H1 (cell line): ENCODE measurements around the gene LMO2. TPM values are rescaled to one million over a fixed set of nuclear protein-coding genes. Genes with fewer than 3 reads are reported as not detected.

ENCODE experiments used
- CTCF ChIA-PET: fragments of 300-600 bp; sonication (Branson Sonifier 250); formaldehyde crosslinking; loops from one replicate; lab custom pipeline; 2021; ENCODE audit not compliant: partially characterized antibody; lab: Charles Lee
- POLR2A ChIA-PET: fragments of 300-600 bp; sonication (Branson Sonifier 250); formaldehyde crosslinking; loops from one replicate; lab custom pipeline; 2021; ENCODE audit warnings: inconsistent platforms; ENCODE audit not compliant: partially characterized antibody; lab: Charles Lee
- DNase-seq, 2 experiments: peaks; one replicate each; pipeline versions ENCODE4 v3.0.0 to v3.0.0-alpha.2; 2010 to 2022; ENCODE audit warnings: low spot score in 2 of 2, low read depth in 1 of 2, mixed read lengths in 1 of 2
- FAIRE-seq: peaks from 2 replicates; lab custom pipeline; 2011; peaks lifted over from hg19 to GRCh38; lab: Jason Lieb, UNC
- H2AFZ ChIP-seq: 2 replicates; pipeline ENCODE4 v1.8.1; 2012; ENCODE audit warnings: low read length, inconsistent platforms
- H2AK5ac ChIP-seq: 2 replicates; pipeline ENCODE4 v1.6.1; 2013; ENCODE audit warnings: low read depth, low read length
- H2BK120ac ChIP-seq: replicated peaks from 2 replicates; pipeline ENCODE3; 2013; ENCODE audit warnings: low read depth, low read length, inconsistent platforms
- H2BK12ac ChIP-seq: 2 replicates; pipeline ENCODE4 v1.6.1; 2013; ENCODE audit warnings: low read depth, low read length
- H2BK15ac ChIP-seq: 2 replicates; pipeline ENCODE4 v1.6.1; 2013; ENCODE audit warnings: low read length
- H2BK20ac ChIP-seq: 2 replicates; pipeline ENCODE4 v1.6.1; 2013; ENCODE audit warnings: low read length
- H2BK5ac ChIP-seq: 2 replicates; pipeline ENCODE4 v1.6.1; 2013; ENCODE audit warnings: low read depth, low read length
- H3K14ac ChIP-seq: 2 replicates; pipeline ENCODE4 v1.6.1; 2013; ENCODE audit warnings: inconsistent platforms; ENCODE audit not compliant: insufficient read length
- H3K18ac ChIP-seq: 2 replicates; pipeline ENCODE4 v1.6.1; 2013; ENCODE audit warnings: low read length; ENCODE audit errors: extremely low read depth
- H3K23ac ChIP-seq: 2 replicates; pipeline ENCODE4 v1.6.1; 2013; ENCODE audit warnings: inconsistent platforms; ENCODE audit not compliant: insufficient read length
- H3K23me2 ChIP-seq: 2 replicates; pipeline ENCODE4 v1.6.1; 2013; ENCODE audit warnings: low read depth, low read length
- H3K27ac ChIP-seq: 2 replicates; pipeline ENCODE4 v1.6.1; 2011; ENCODE audit warnings: low read depth, low read length, inconsistent platforms
- H3K27me3 ChIP-seq, 4 experiments: replicated peaks in 1 of 4; 1 replicate in 1 of 4; 2 replicates in 3 of 4; pipeline versions ENCODE4 v1.6.1 to v1.8.1; 2011 to 2013; ENCODE audit warnings: low read length in 3 of 4, mild to moderate bottlenecking in 3 of 4, inconsistent platforms in 2 of 4, mixed read lengths in 2 of 4, moderate library complexity in 1 of 4; ENCODE audit not compliant: control insufficient read depth in 3 of 4, insufficient read depth in 3 of 4; ENCODE audit errors: extremely low read depth in 1 of 4
- H3K36me3 ChIP-seq, 4 experiments: 2 replicates each; pipeline versions ENCODE4 v1.6.1 to v1.8.1; 2011 to 2013; ENCODE audit warnings: mild to moderate bottlenecking in 4 of 4, low read length in 3 of 4, moderate library complexity in 2 of 4, control low read depth in 1 of 4, inconsistent platforms in 1 of 4; ENCODE audit not compliant: insufficient read depth in 4 of 4, control insufficient read depth in 2 of 4
- H3K4ac ChIP-seq: replicated peaks from 2 replicates; pipeline ENCODE3; 2013; ENCODE audit warnings: low read length, low read depth, mixed read lengths, inconsistent platforms; ENCODE audit not compliant: insufficient read length
- H3K4me1 ChIP-seq, 4 experiments: replicated peaks in 1 of 4; 1 replicate in 1 of 4; 2 replicates in 3 of 4; pipeline versions ENCODE4 v1.6.1 to v1.8.1; 2011 to 2013; ENCODE audit warnings: low read length in 3 of 4, inconsistent platforms in 2 of 4, mixed read lengths in 1 of 4; ENCODE audit not compliant: insufficient read depth in 4 of 4, control insufficient read depth in 3 of 4
- H3K4me2 ChIP-seq, 2 experiments: 2 replicates each; pipeline versions ENCODE4 v1.6.1 to v1.8.1; 2011 to 2013; ENCODE audit warnings: low read depth in 2 of 2, low read length in 2 of 2, control low read depth in 1 of 2, inconsistent platforms in 1 of 2, mild to moderate bottlenecking in 1 of 2; ENCODE audit not compliant: insufficient read depth in 1 of 2
- H3K4me3 ChIP-seq, 4 experiments: fragments of 200-600, 300-600 bp in 1 of 4; sonication (generic), shearing (Covaris generic), sonication (Bioruptor Twin) in 1 of 4; 2 replicates each; pipeline versions ENCODE4 v1.5.1 to v1.8.1; 2011 to 2016; ENCODE audit warnings: low read length in 4 of 4, low read depth in 3 of 4, control low read depth in 2 of 4, inconsistent platforms in 2 of 4, mild to moderate bottlenecking in 2 of 4, mixed read lengths in 1 of 4, moderate library complexity in 1 of 4; ENCODE audit not compliant: insufficient read depth in 2 of 4; ENCODE audit errors: extremely low read depth in 1 of 4
- H3K56ac ChIP-seq: replicated peaks from 2 replicates; pipeline ENCODE3; 2013; ENCODE audit warnings: low read depth, mild to moderate bottlenecking, mixed read lengths, low read length, inconsistent platforms; ENCODE audit not compliant: insufficient read length
- H3K79me1 ChIP-seq: 2 replicates; pipeline ENCODE4 v1.6.1; 2013; ENCODE audit warnings: low read depth, low read length, control low read depth
- H3K79me2 ChIP-seq, 2 experiments: 2 replicates each; pipeline versions ENCODE4 v1.6.1 to v1.8.1; 2012 to 2013; ENCODE audit warnings: low read length in 2 of 2, mild to moderate bottlenecking in 2 of 2, inconsistent platforms in 1 of 2; ENCODE audit not compliant: insufficient read depth in 2 of 2, control insufficient read depth in 1 of 2
- H3K9ac ChIP-seq, 4 experiments: replicated peaks in 1 of 4; 1 replicate in 1 of 4; 2 replicates in 3 of 4; pipeline versions ENCODE4 v1.6.1 to v1.8.1; 2011 to 2013; ENCODE audit warnings: low read depth in 3 of 4, low read length in 3 of 4, control low read depth in 2 of 4, mild to moderate bottlenecking in 2 of 4, moderate library complexity in 2 of 4, inconsistent platforms in 1 of 4; ENCODE audit errors: extremely low read depth in 1 of 4
- H3K9me3 ChIP-seq, 2 experiments: 2 replicates each; pipeline versions ENCODE4 v1.6.1 to v1.8.1; 2012 to 2013; ENCODE audit warnings: mild to moderate bottlenecking in 2 of 2, moderate library complexity in 2 of 2, control low read depth in 1 of 2, inconsistent platforms in 1 of 2, low read depth in 1 of 2, low read length in 1 of 2, mixed read lengths in 1 of 2; ENCODE audit not compliant: insufficient read depth in 2 of 2
- H4K20me1 ChIP-seq, 2 experiments: replicated peaks in 1 of 2; 2 replicates each; pipeline versions ENCODE3 to v1.8.1; 2011 to 2013; ENCODE audit warnings: inconsistent platforms in 2 of 2, low read length in 2 of 2, mild to moderate bottlenecking in 1 of 2; ENCODE audit not compliant: insufficient read depth in 2 of 2, control insufficient read depth in 1 of 2
- H4K5ac ChIP-seq: 2 replicates; pipeline ENCODE4 v1.6.1; 2013; ENCODE audit warnings: low read length, low read depth, mixed read lengths, inconsistent platforms; ENCODE audit not compliant: insufficient read length
- H4K8ac ChIP-seq: 2 replicates; pipeline ENCODE4 v1.8.0; 2013; ENCODE audit warnings: mild to moderate bottlenecking, moderate library complexity, low read length, inconsistent platforms; ENCODE audit not compliant: insufficient read depth; ENCODE audit errors: extremely low read depth
- H4K91ac ChIP-seq: replicated peaks from 2 replicates; pipeline ENCODE3; 2013; ENCODE audit warnings: low read length, mixed read lengths, inconsistent platforms; ENCODE audit not compliant: insufficient read length
- CHD2 ChIP-seq: IDR thresholded peaks from 2 replicates; pipeline ENCODE4 v1.6.1; 2012; ENCODE audit warnings: low read length, improper control_type of control experiment
- CTBP2 ChIP-seq: IDR thresholded peaks from 2 replicates; pipeline ENCODE4 v1.7.0; 2011; ENCODE audit warnings: borderline replicate concordance, mild to moderate bottlenecking, moderate library complexity, mixed read lengths, low read length; ENCODE audit not compliant: insufficient read depth, insufficient read length
- E2F6 ChIP-seq: IDR thresholded peaks from 2 replicates; pipeline ENCODE4 v1.6.1; 2012; ENCODE audit warnings: inconsistent platforms
- EP300 ChIP-seq, 2 experiments: IDR thresholded peaks; 1 replicate in 1 of 2; 2 replicates in 1 of 2; pipeline ENCODE4 v1.6.1; 2011 to 2012; ENCODE audit warnings: low read depth in 2 of 2, low read length in 2 of 2, mild to moderate bottlenecking in 2 of 2, borderline replicate concordance in 1 of 2, inconsistent platforms in 1 of 2, moderate library complexity in 1 of 2
- HDAC6 ChIP-seq: IDR thresholded peaks from one replicate; pipeline ENCODE4 v1.7.1; 2012; ENCODE audit warnings: low read depth, mild to moderate bottlenecking, inconsistent platforms, low read length, moderate library complexity
- KDM1A ChIP-seq: fragments of 200-600, 300-600 bp; sonication (generic); IDR thresholded peaks from 2 replicates; pipeline ENCODE4 v1.7.1; 2016; ENCODE audit warnings: mild to moderate bottlenecking, low read length, borderline replicate concordance
- KDM5A ChIP-seq: fragments of 200-600 bp; IDR thresholded peaks from 2 replicates; pipeline ENCODE4 v1.7.1; 2012; ENCODE audit warnings: mild to moderate bottlenecking, low read length, inconsistent platforms, mixed read lengths
- NANOG ChIP-seq: IDR thresholded peaks from 2 replicates; pipeline ENCODE4 v1.6.1; 2011; ENCODE audit warnings: low read length, low read depth, mild to moderate bottlenecking, inconsistent platforms; ENCODE audit not compliant: insufficient read depth, poor library complexity, severe bottlenecking
- POLR2A ChIP-seq, 2 experiments: IDR thresholded peaks; 1 replicate in 1 of 2; 2 replicates in 1 of 2; pipeline ENCODE4 v1.6.1; 2011; ENCODE audit warnings: low read depth in 2 of 2, low read length in 2 of 2, mild to moderate bottlenecking in 2 of 2; ENCODE audit errors: control extremely low read depth in 1 of 2
- SP2 ChIP-seq: IDR thresholded peaks from 2 replicates; pipeline ENCODE4 v1.6.1; 2012; ENCODE audit warnings: mild to moderate bottlenecking, low read length, inconsistent platforms
- SRF ChIP-seq: IDR thresholded peaks from 2 replicates; pipeline ENCODE4 v1.6.1; 2011; ENCODE audit warnings: mild to moderate bottlenecking, low read depth, low read length, moderate library complexity
- SUZ12 ChIP-seq: fragments of 200-600 bp; sonication (generic); IDR thresholded peaks from 2 replicates; pipeline ENCODE4 v1.6.1; 2012; ENCODE audit warnings: mild to moderate bottlenecking, inconsistent platforms, low read length, moderate library complexity, mixed read lengths
- TAF7 ChIP-seq: optimal IDR thresholded peaks from 2 replicates; pipeline ENCODE3; 2011; ENCODE audit warnings: low read depth, mild to moderate bottlenecking, inconsistent platforms, low read length, moderate library complexity, borderline replicate concordance
- TCF12 ChIP-seq: IDR thresholded peaks from 2 replicates; pipeline ENCODE4 v1.6.1; 2011; ENCODE audit warnings: low read depth, mild to moderate bottlenecking, low read length
- WGBS, 2 experiments: shearing (Covaris generic) in 1 of 2; methylation state at CpG; one replicate each; pipeline versions ENCODE4 v1.1.6 to v1.1.7; 2013 to 2015; ENCODE audit warnings: low lambda C conversion rate in 2 of 2, mixed read lengths in 2 of 2, inconsistent platforms in 1 of 2, low coverage in 1 of 2, missing lambda C conversion rate in 1 of 2; ENCODE audit not compliant: insufficient replicate concordance in 2 of 2, insufficient coverage in 1 of 2, insufficient read length in 1 of 2; ENCODE audit errors: extremely low coverage in 1 of 2, missing lambda C conversion rate in 1 of 2; 5-methylcytosine and 5-hydroxymethylcytosine counted together
- polyA plus RNA-seq, 7 experiments: library from polyadenylated mRNA; depleted of rRNA in 3 of 7; stranded (reverse) in 5 of 7; unstranded in 2 of 7; fragments of >200 nt in 5 of 7; fragments of 200-250 nt in 2 of 7; gene quantifications; 1 replicate in 5 of 7; 2 replicates in 1 of 7; 4 replicates in 1 of 7; pipeline versions ENCODE4 v1.2.1 to v1.2.3, GENCODE V29; 2011 to 2013; ENCODE audit warnings: missing spikeins in 2 of 7, mixed read lengths in 2 of 7
- total RNA-seq: library from RNA; stranded (reverse); fragmentation: NEBNext Ultra II Directional; extraction: Animal tissue kit (Norgen Biotek cat#: 25700); gene quantifications from 2 replicates; pipeline ENCODE4 v1.2.1, GENCODE V29; 2021

Gene LMO2
- total and polyA plus RNA-seq, 2 of the 8 experiments (the other 6 are each of a cell fraction or from before 2014, with no cell fraction given) = 1.6 to 2.7 TPM

DNA sequence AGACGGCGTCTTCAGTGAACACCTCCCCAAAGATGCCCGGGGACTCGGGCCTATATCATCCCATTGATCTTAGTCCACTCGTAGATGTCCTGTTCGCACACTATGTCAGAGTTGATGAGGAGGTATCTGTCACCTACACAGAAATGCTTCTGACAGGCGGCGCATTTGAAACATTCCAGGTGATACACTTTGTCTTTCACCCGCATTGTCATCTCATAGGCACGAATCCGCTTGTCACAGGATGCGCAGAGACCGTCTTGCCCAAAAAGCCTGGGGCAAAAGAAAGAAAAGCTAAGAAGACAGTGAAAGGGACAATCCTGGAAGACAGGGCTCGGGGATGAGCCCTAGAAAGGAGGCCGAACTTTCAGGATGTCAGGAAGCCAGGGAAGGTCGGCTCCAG, 32.6 kb downstream of the LMO2 start:
- Histone ChIP-seq H3K79me2 (no peaks in the 10 kb centered on the region), H3K9ac (no peak overlapping the region), H4K20me1 (no peaks in the 10 kb centered on the region), H3K27ac (no peak overlapping the region), H2BK20ac (no peak overlapping the region), H4K91ac (no peak overlapping the region), H3K4me1 (peaks cover 0 to 4% (median under 1%) of the 10 kb centered on the region in 4 experiments; a peak in 2 of 7 replicates), H3K18ac (no peak overlapping the region), H3K79me1 (no peaks in the 10 kb centered on the region), H3K4me3 (no peak overlapping the region), H3K23me2 (no peaks in the 10 kb centered on the region), H3K27me3 (0 out of 7 replicates have a peak, but pooled peaks cover 0 to 3% (median under 1%) of the 10 kb centered on the region in 4 experiments), H4K8ac (no peak overlapping the region), H3K9me3 (no peaks in the 10 kb centered on the region), H3K4ac (no peak overlapping the region), H4K5ac (no peak overlapping the region), H2AFZ (no peak overlapping the region), H2BK5ac (no peak overlapping the region), H2BK12ac (no peak overlapping the region), H3K36me3 (no peaks in the 10 kb centered on the region), H3K14ac (no peak overlapping the region), H2BK120ac (no peak overlapping the region), H3K56ac (no peak overlapping the region), H3K23ac (no peak overlapping the region), H2AK5ac (no peak overlapping the region), H2BK15ac (no peak overlapping the region), H3K4me2 (no peak overlapping the region)
- FAIRE-seq = no peak
- WGBS, 2 experiments = 92% methylated on average over 16 of the region's 16 CpGs; no CpG with 5 or more reads in 1 of the 2 experiments
- DNase-seq = no peak
- CTCF ChIA-PET = interaction anchor here (1.2 to 21.3 kb wide), 14 partner anchors 8 to 148 kb away, joined by 3 to 326 read pairs (median 6); no protein-coding TSS in a partner anchor
- POLR2A ChIA-PET = interaction anchor here (1.3 kb wide), 1 partner anchor 194 kb away, joined by 3 read pairs; no protein-coding TSS in a partner anchor
- TF ChIP-seq KDM1A (no peak), SUZ12 (no peak), NANOG (no peak), EP300 (IDR thresholded peaks at IDR 0.05; ENCODE audit: borderline replicate concordance in 1 of 2, low read depth in 2 of 2, low read length in 2 of 2) (no peak), CTBP2 (no peak), CHD2 (no peak), KDM5A (no peak), HDAC6 (no peak), SP2 (no peak), E2F6 (no peak), TCF12 (no peak), POLR2A (IDR thresholded peaks at IDR 0.05; ENCODE audit: control extremely low read depth in 1 of 2, low read depth in 2 of 2, low read length in 2 of 2) (no peak), TAF7 (no peak), SRF (no peak)
